ENCODE data around the gene DHX29.

DHX29 gene

GRCh38 chr5:55211184-55211874, 96.2 kb downstream of the DHX29 start:
- H3K4me3 ChIP-seq (ENCODE audit: low read depth, low read length): no peak overlapping the region

All from iPS-11a (cell line).